Stimulated activated CD8-positive, alpha-beta memory T cell treated with anti-CD3 and anti-CD28 coated beads, Interleukin-12 subunit alpha, Interleukin-12 subunit beta, amount 100 ng/mL, for 24 hours (primary cell): ENCODE measurements around the gene CEP112.

Experiments
- DNase-seq: peaks from one replicate; pipeline ENCODE4 v3.0.0-alpha.2; 2020; ENCODE audit errors: extremely low read depth

Gene CEP112

DNA sequence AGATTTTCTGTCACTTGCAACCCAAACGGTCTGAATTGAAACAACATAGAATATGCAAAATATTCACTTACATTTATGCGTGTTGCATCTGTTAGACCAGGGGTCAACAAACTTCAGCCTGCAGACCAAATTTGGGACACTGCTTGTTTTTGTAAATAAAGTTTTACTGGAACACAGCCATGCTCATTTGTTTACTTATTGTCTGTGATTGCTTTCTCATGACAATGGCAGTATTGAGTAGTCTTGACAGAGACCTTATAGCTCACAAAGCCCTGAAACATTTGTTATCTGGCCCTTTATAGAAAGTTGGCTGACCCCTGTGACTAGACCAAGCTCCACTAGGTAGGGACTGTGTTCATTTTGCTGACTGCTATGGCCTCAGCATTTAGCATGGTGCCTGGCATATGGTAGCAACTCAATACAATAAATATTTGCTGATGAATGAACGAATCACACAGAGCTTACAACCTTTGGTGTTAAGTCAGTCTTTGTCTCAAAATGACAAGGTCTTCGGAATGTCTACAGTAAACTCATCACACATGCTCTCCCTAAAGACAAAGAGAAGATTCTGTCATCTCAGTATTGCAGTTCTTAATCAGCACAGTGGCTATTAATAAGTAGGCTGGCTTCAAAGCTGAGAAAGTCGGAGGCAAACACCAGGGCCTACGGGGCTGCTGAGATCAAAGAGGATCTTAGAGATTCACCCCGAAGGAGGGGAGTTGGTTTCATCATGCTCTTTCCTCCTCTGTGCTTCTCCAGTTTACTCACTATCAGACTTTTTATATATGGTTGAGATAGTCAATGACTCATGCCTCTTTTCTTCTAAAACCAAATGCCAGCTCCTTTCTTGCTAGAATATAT is 535.3 kb downstream of the CEP112 start:
- no peak for DNase-seq

DNA sequence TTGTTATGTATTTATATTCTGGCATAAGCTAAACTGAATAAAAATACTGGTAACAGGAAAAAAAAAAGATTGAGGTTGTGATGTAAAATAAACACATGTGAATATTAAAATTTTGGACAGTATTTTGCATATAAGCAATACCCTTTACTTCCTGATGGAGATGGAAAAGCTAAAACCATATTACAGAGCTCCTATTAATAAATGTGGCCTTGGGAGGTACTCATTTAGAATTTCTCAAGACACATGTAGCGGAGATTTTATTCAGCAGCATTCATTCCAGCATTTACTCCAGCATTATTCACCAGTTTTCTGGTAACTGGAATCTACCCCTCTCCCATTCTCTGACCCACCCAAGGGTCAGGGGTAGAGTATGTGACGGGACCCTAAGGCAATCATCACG is 536.2 kb downstream of the CEP112 start:
- DNase-seq: no peak

DNA sequence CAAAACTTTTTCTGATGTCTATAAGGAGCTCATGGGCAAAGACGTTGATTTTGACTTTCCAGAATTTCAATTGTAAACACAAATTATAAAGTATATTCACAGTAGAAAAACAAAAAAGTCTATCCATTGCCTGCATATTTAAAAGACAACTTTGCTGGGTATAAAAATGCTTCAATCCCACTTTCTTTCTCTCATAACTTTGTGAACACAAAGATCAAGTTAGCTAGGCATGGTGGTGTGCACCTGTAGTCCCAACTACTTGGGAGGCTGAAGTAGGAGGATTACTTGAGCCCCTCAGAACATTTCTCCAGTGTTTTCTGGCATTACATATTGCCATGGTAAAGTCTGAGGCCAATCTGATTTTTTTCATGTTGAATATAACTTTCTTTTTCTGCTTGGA is 547.4 kb downstream of the CEP112 start:
- no peak for DNase-seq

DNA sequence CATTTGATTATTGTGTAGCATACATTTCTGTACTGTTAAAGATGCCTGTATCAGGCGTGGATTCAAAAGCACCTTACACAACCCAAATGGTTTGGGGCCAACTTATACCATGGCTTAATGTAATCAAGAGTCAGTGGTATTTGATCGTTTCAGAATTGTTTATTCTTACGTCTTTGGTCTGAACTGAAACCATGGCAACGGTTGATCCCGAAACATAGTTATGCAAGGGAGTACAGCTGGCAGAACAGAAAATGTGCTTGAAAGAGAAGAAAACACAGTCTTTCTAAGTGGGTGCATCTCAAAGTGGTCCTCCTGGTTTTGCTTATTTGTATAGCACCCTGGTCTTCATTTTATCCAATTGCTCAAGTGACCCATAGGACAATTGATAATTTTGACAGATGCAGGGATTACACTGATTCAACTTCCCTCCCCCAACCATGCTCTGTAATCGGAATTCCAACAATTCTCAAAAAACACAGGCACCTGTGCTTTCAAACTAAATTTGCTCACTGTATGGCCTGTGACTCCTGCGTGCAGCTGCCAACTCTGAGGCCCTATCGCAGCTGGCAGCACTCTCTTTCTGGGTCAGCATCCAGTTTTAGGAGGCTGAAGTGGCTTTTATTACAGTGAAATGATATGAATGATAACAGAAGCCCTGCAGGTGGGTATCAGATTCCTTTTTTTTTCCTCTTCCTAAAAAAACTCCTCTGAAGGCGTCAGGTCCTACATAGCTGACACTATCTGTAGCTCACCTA is 553.5 kb downstream of the CEP112 start:
- DNase-seq: no peak

DNA sequence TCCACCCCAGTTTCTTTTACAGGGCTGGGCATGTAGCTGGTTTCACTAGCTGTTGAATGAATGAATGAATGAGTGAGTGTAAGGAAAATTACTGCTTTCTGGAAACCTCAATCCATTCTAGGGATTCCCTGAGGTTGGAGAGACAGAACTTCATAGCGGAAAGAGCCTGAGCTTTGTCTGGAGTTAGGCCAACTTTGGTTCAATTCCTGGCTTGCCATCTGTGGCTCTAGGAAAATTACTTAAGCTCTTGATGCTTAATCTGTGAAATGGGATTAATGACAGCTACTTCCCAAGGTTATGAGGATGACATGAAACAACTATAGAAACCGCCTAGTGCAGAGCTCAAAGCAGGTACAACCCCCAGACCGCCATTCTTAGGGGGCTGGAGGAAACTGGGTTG is 554.1 kb downstream of the CEP112 start:
- no peak for DNase-seq

DNA sequence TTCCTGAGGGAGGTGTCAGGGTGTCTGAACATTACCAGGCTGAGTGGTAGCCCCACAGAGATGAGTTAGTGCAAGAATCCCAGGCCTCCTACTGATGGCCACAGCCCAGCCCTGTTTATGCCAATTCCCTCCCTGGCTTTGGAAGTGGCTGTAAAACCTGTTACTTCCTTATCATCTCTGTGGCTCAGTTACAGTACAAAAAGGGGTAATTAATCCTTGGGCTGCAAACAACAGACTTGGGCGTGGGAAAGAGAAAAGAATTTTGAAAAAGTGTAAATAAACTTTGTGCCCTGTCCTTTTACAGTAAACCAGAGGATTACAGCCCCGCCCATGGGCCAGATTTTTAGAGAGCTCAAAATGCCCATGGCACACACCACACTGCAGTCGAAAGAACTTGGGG is 557.4 kb downstream of the CEP112 start:
- DNase-seq: no peak

DNA sequence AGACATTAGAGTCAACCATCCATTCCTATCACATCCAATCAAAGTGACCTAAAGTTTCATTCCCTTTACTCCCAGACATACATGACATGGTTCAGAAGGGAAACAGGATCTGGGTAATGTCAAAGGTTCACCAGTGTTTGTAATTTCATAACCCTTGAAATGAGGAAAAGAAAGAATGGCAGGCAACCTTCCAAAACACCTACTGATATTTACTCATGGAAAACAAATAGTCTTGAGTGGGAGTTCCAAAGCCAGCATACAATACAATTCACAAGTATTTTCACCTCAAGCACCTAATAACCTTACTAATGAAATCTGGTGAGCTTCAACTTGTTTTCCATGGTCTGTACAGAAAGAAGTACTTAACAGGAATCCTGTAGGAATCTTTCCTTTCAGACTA is 557.9 kb downstream of the CEP112 start:
- DNase-seq: no peak

DNA sequence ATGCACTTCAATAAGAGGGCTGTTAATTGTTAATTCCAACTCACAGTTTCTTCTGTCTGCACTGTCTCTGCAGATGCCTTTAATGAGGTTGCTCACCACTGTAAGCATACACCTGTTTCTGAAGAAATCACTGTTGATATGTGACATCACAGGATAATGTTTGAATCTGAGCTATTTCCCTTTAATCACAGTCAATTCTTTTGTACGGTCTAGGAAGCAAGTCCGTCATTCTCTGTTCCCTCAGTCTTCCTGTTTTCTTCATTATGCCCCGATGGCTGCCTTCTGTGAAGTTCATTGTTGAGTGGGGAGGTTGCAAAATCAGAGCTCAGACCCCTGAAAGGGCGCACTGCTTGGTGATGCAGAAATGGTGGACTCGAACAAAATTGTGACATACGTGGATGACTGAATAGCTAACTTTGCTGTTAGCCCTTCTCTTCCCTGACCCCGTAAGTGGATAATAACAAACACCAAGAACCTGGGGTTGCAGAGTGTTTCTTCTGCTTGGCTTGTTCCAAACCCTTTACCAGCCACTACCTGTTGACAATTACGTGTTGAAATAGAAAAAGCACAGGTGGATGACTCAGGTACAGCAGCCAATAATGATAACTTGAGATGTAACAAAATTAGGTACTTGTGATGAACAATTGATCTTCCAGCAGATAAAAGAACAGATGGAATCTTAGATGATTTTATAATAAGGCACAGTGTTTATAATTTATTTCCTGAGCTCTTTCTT is 558.6 kb downstream of the CEP112 start:
- DNase-seq: no peak

DNA sequence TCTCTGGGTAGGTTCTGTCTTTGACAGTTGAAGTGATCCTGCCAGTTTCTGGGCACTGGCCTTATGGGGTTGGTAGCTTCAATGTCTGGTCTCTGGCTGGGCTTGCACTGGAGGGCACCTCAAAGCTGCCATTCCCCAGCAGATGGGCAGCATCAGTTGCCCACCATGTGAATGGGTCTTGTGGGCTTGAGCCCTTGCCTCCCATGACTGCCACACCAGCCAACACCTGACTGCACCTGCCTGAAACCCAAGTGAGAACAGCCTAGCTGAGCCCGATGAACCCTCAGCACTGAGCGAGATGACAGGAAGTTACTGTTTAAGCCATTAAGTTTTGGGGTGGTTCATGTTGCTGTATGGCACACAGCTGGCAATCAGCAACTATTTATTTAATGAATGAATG is 561.4 kb downstream of the CEP112 start:
- DNase-seq: no peak

DNA sequence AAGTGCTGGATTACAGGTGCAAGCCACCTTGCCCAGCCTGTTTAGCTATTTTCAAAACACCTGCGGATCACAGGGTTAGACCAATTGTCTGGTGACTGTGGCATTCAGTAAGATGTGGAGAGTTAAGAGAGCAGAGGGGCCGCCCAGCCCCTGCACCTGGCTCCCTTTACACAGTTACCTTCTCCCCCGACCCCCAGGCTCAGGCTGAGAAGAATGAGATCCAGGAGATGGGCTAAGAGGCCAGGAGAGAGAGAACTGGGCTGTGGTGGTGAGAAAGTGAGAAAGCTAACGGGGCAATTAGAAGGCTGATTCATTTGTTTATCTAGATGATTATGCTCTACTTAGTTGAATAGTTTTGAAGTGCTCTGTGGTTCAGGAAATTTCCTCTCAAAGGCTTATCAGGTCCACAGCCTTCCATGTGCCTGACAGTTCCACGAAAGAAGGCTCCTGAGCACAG is 562.7 kb downstream of the CEP112 start:
- no peak for DNase-seq

DNA sequence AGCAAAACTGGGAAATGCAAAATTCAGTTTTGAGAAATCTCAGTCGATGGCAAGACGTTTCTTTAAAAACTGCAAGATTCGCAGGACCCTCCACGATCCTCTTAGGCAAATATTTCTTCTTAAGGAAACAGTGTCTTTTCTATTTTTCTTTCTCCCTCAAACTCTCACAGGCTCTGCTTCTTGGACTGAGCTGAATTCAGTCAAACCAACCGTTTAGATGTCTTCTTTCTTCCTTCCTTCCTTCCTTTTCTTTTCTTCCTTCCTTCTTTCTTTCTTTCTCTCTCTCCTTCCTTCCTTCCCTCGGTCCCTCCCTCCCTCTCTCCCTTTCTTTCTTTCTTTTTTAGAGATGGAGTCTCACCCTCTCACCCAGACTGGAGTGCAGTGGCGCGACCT is 563.3 kb downstream of the CEP112 start:
- DNase-seq: no peak

DNA sequence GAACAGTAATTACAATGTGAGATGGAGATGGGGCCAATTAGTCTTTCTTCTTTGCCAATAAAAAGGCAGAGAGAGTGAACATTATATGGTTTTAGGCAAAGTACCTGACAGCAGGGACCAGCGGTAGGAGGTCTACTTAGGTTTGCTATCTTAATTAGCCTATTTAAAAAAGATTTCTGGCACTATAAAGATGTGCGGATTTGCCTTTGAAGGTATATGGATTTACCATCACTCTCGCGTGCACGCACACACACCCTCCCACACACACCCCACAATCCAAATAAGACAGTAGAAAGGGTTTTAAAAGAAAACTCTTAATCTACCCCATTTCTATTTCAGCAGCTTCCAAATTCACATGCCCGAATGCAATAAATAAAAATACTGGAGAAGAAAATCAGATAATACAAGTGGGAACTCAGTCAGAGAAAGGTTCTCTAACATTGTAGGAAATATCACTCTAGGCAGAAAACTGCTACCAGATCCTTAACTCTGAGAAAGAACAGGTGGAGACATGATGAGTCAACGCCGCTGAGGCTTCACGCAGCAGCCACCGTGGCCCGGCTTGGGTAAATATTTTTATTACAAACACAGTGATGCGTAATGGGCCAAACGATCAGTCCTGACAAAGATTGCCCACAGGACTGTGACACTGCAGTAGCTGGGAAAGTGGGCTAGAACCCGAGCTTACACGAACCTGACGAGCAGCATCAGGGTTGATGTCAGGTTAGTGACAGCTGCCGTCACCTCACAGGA is 563.9 kb downstream of the CEP112 start:
- DNase-seq: no peak

DNA sequence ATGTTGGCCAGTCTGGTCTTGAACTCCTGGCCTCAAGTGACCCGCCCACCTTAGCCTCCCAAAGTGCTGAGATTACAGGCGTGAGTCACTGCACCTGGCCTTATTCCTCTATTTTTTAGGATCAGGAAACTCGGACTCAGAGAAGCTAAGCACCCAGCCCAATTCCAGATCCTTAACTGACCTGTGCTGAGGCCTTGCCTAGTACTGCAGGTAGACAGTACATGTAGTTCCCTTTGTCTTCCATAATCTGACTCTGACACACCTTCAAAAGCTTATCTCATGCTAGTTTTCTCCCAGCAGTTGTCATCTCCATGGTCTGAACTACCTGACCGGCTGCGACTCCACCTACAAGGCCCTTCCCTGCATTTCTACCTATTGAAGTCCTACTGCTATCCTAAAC is 564.8 kb downstream of the CEP112 start:
- no peak for DNase-seq

DNA sequence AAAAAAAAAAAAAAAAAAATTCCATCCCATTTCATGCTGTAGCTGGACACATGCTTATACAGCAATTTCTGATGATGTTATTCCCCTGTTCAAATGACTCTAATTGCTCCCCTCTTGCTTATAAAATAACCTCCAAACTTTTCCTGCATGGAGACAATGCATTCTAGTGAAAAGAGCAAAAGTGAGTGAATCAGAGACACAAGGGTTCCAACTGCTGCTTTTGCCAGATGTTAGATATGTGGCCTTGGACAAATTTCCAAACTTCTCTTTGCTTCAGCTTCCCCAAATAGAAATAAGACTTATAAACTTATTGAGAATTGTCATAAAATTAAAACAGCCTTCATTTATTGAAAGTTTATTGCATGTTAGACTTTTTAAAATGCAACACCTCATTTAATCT is 565.5 kb downstream of the CEP112 start:
- no peak for DNase-seq

DNA sequence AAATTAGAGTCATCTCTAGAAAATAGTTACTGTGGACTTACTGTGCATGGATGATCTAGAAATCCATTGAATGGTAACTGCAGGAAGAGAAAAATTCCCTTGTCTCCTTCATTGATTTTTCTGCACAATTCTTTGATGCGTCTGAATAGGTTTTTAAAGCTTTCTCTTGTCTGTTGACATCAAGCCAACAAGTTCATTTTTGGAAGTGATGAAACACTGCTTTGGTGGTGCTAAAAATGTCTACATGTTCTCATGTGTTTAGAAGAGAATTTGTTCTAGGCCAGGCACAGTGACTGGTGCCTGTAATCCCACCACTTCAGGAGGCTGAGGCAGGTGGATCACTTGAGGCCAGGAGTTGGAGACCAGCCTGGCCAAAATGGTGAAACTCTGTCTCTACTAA is 573.4 kb downstream of the CEP112 start:
- no peak for DNase-seq

DNA sequence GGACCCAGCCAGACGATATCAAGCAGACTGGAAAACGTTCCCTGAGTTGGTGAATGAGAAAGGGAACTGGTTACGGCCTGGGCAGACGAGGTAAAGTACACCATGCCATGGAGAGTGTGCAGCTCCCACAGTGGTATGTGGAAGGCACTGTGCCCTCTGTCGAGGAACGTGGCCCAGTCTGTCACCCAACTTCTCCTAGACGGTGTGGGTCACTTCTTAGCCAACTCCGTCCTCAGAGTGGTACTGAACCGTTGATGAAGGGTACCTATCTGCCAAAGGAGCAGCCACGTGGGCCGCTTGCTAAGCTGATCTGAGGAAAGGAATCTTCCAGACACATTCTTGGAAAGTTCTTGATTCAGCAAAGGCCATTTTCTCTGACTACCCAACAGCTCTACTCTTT is 574.4 kb downstream of the CEP112 start:
- DNase-seq: no peak

DNA sequence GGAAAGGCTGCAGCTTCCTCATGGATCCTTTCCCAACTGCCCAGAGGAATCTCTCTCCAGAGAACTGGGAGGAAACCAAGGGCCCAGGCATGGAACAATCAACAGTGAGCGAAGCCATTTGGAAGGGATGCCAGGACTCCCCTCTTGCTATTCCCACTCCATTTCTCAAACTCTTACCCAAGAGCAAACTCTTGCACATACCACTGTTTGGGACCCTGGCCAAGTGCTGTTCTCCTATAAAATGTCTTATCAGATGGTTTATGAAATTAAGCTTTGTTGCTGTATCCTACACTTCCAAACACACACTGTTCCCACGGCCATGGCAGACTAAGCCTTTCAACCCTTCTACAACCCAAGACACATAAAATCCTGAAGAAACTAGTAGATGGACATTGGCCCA is 582.2 kb downstream of the CEP112 start:
- no peak for DNase-seq

DNA sequence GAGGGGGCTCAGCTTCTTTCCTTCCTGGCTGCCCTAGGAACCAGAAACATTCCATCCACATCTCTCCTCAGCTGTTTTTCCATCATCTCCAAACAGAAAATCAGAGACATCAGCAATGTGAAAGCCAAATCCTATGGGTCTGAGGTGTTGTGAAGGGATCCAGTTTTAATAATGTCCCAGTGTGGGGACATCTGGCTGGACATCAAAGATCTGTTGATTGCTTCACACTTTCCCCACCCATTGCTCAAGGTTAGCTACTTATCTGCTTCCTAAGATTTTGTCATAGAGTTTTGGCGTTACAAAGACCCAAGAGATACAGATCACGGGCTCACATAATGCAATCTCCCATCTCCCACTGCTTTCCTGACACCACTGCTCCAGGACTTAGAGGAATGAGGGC is 582.6 kb downstream of the CEP112 start:
- no peak for DNase-seq

DNA sequence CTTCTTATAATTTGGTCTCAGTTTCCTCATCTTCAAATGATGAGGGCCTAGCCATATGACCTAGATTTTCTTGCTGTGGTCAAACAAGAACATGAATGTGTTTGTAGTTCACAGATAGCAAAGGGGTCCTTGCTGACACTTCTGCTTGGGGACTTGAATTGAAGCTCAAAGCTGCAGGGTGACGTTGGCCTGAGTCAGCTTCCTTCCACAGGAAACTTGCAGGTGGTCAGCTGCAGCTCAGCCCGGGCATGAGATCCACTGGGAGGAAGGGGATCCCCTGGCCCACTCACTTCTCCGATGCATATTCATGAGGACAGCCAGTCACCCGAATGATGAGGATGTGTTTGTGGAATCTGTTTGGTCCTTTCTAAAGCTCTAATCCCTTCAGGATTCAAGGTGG is 587.9 kb downstream of the CEP112 start:
- no peak for DNase-seq

DNA sequence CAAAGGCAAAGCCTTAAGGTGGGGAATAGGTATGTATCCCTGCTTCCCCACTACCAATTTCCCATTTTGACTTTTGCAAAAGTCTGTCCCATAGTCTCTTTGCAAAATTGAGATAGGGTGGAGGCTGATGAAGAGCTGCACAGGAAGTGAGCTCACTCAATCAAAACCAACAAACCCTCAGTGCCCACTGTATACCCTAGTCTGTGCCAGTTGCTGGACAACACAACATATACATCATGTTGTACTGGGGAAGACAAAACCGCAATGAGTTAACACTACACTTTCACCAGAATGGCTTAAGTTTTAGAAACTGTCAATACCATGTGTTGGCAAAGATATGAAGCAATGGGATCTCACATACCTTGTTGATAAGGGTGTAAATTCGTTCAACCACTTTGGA is 590.1 kb downstream of the CEP112 start:
- DNase-seq: no peak

DNA sequence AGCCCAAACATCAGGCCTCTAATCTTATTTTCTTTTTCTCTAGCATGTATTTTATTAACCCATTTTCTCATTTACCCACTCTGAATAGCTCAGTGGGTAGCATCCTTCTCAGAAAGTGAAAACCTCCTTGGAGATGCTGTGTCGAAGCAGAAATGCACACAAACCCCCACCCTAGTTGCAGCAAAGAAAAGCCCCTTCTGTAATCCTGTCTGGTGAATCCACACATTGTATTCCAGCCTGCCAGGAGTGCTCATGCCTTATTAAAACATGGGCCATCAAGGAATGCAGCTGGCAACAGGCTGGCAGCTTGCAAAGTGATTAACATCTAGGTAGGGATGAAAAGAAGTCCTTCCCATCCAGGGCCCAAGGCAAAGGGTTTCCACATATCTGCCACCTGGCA is 590.8 kb downstream of the CEP112 start:
- DNase-seq: no peak

DNA sequence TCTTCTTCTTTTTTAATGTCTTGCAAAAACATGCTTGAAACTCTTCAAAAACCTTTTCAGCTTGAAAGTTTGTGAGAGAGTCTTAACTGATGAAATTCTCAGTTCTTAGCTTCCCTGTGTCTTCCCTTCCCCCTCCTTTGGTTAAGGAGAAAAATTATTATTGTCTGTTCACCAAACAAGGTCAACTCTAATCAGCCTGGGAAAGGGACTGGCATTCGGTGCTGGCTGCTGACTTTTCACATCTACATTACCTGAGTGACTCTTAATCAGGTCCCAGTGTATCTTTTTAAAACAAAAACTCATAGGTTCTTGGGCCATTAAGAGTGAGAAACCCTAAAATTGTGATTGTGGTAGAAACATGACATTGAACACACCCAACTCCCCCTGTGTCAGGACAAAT is 591.4 kb downstream of the CEP112 start:
- DNase-seq: no peak
